ENCODE data around the gene HRG.
"Not testable (repeated sequence)": the region's sequence is repeated elsewhere in the genome, so short reads cannot be mapped to it uniquely, and the experiment has no call there.

HRG gene

DNA sequence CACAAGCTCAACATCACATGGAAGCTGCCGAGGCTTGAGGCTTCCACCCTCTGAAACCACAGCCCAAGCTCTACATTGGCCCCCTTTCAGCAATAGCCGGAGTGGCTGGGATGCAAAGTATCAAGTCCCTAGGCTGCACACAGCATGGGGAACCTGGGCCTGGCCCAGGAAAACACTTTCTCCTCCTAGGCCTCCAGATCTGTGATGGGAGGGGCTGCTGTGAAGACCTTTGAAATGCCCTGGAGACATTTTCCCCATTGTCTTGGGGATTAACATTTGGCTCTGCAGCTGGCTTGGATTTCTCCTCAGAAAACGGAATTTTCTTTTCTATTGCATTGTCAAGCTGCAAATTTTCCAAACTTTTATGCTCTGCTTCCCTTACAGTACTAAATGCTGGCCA lies 18.2 kb downstream of the HRG start:
- DNase-seq: no peak

DNA sequence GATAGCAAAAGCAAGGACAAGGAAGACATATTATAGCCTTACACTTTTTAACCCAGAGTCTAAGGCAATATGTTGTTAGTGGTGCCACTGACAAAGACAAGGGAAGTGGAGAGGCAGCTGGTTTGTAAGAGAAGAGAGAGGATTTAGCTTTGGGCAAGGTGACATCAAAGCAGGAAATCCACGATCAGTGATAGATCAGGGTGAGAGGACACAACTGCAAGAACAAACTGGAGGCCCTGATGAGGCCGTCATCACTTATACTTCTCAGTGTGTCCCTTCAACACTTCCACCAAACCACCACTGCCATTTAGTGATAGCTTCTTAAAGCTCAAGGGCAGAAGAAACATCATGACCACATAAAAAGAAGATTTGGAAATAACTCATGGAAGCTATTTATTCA lies 20.7 kb downstream of the HRG start:
- DNase-seq: not testable (repeated sequence)

DNA sequence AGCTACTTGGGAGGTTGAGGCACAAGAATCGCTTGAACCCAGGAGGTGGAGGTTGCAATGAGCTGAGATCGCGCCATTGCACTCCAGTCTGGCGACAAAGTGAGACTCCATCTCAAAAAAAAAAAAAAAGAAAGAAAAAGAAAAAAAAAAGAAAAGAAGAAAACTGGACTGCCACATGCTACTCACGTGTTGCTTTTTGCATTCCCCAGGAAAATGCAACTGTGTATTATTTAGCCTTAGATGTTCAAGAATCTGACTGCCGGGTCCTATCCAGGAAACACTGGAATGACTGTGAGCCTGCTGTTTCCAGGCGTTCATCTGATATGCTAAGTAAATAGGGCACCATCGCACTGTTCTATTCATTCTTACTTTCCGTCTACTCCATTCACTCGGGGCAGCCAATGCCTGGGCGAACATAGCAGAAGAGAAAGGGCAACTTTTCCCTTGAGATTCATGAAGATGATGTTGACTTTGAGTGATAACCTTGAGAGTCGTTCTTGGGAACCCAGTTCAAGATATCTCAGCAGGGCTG lies 21.4 kb downstream of the HRG start:
- DNase-seq: no peak

DNA sequence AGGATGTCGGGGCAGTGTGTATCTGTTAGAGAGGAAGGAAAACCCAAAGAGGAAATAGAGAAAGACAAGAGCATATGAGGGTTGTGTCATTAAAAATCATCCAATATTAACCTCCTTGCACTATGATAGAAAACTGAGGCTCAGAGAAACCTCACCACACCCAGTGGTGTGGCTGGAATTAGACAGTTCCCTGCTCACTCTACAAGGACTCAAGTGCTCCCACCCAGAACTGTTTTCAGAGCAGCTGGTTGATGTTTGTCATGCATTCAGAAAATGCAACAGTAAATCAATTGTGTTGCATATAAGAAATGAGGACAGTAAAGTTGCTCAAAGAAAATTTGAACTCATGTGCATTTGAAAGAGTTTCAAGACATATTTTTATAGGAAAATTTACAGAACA lies 24.5 kb downstream of the HRG start:
- DNase-seq: not testable (repeated sequence)

DNA sequence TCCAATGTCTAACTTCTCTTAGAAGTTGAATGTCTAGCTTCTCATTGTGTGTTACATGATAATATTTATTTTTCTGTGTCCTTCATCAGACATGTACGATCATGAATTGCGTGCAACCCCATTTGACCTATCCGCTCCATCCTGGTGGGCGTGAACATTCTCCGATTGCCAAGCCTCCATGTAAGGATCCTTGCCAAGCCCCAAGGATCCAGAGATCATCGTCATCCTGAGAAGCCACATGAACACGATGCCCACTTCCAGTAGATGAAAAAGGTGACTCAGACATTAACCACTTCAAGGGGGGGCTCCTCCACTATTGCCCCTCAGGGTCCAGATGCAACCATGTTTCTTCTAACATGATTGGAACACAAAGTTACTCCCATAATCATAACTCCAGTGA lies 25.9 kb downstream of the HRG start:
- no peak for DNase-seq

DNA sequence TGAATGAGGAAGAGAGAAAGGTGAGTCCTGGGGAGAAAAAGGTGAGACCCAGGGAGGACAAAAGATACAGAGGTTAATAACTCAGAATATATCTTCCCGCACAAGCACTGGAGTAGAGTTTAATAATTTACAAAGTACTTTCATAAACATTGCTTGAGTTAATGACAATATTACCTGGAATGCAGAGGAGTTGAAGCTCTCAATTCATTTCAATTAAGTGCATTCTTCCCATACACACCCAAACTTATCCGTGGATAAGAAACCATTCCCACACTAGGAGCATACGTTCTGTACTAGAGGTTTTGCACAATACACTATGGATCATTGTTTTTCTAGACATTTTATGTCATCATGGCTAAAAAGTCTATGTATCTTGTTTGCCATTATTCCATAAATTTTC lies 28.0 kb downstream of the HRG start:
- no peak for DNase-seq

DNA sequence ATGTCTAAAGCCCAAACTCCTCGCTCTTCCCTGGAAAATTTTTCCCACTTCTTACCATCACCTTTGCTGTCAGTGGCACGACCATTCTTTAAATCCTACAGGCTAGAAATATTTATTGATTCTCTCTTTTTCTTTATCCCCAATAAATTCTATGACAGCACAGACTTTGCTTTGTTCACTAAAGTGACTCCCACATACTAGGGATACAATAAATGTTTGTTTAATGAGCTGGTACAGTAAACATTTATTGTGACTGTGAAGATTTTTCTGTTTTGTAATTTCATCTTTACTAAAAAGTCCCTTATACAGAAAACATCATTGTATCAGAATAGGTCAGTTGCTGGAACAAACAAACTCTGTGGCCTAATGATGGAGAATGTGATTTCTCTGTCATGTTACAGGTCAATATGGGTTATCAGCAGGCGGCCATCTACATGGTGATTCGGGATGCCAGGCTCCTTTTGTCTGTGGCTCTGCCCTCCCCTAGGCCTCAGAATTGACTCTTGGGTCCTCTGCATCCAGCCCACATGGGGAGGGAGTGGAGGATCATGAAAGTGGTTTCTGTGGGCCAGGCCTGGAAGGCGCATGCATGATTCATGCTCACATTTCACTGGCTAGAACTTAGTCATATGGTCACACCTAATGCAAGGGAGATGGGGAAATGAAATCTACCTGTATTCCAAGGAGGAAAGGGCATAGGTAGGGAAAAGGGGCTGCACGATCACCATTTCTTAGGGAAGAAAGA lies 28.6 kb downstream of the HRG start:
- DNase-seq: no peak

DNA sequence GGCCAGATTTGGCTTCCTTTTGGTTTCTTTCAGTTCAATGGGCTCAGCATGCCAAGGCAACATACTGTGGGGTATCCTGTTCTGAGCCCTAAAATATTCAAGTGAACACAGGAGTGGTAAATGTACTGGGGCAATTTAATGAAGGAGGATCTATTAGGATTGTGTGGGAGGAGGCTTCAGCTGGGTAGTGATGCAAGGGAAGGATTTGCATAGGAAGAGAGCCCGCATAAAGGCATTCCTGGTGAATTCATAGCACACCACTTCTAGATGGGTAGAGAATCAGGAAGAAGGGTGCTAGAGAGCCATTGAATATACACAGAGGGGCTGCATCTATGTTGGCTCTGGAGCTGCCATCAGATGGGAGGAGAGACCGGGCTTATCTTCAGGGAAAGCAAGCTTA lies 30.7 kb downstream of the HRG start:
- DNase-seq: no peak

DNA sequence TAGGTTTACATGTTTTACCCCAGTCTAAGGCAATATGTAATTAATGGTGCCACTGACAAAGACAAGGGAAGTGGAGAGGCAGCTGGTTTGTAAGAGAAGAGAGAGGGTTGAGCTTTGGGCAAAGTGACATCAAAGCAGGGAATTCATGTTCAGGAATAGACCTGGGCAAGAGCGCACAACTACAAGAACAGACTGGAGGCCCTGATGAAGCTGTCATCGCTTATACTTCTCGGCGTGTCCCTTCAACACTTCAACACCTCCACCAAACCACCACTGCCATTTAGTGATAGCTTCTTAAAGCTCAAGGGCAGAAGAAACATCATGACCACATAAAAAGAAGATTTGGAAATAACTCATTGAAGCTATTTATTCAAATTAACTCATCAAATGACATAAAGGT lies 31.7 kb downstream of the HRG start:
- no peak for DNase-seq

DNA sequence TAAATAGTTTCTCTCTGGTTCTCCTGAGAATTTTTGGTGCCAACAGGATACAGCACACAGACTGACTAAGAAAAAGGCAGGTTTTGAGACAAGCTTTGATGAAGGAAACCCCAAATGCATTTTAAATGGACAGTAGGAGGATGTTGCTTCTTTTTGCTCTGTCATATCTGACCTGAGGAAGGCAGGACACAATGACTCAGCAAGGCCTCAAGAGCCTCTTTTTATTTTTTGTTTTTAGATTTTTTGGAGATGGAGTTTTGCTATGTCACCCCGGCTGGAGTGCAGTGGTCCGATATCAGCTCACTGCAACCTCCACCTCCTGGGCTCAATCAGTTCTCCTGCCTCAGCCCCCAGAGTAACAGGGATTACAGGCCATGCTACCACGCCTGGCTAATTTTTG lies 34.5 kb downstream of the HRG start:
- DNase-seq: no peak

DNA sequence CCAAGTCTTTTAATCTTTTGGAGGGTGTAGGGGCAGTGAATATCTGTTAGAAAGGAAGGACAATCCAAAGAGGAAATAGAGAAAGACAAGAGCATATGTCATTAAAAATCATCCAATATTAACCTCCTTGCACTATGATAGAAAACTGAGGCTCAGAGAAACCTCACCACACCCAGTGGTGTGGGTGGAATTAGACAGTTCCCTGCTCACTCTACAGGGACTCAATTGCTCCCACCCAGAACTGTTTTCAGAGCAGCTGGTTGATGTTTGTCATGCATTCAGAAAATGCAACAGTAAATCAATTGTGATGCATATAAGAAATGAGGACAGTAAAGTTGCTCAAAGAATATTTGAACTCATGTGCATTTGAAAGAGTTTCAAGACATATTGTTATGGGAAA lies 36.6 kb downstream of the HRG start:
- DNase-seq: not testable (repeated sequence)

DNA sequence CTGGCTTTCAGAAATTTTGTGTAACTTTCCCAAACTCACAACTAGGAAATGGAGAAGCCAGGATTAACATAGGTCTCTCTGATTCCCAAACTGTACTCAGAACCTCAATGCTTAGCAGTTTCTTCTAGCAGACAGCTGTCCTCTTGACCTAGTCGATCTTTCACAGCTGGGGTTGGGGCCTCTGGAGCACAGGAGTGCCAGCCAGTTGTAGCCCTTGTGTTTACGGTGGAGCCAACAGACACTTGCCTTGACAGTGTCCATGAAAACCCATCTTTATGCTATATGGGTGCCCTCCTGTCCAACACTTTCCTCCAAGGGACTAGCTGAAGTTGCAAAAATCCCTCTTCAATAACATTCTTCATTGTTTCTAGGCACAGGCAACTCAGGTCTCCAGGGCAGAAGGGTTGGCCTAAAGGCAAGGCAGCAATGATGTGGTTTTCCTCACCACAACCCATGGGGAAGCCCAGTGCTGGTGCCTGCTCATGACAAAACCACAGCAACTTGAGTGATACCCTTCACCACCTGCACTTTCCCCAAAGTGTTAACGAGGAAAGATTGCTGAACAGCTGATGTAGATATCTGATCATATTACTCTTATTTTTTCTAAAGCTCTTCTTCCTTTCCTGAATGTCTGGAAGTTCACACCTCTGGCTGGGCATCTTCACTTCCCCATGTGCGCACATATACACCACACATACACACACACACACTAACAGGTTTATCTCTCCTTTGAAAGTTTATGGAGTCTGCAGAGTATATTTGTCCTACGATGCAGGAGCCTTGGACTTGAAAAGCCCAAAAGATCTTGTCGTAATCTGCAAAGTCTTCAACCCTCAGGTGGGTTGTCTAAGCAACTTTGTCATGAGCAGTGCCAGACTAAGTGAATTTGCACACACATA lies 40.3 kb downstream of the HRG start:
- DNase-seq: no peak

DNA sequence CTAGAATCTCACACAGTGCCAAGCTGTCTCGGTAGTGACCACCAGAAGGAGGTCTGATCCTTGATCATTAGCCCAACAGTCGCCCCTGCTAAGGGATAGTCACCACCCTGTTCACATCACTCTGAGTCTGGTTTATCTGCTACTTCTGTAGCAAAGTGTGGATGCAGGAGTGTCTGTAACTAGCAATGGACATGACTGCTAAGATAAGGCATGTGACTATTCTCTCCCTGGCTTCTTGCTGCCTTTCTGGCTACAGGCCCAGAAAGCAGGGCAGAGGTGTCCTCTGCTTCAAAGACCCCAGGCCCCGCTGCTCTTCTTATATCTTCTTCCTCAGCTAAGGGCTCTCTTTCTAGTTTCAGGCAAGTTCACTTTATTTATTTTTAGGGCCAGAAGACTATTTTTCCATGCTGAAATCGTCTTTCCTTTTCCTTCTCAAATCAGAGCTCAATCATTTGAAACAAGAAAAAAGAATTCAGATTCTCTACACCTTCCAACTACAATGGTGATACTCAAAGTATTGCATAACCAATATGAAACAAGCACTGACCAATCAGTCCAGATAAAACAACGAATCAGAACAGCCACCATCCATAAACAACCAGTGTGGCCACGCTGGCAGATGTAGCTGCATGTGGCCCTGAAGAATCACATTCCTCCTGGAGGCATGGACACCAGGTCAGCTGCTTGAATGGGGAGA lies 43.3 kb downstream of the HRG start:
- DNase-seq: no peak

DNA sequence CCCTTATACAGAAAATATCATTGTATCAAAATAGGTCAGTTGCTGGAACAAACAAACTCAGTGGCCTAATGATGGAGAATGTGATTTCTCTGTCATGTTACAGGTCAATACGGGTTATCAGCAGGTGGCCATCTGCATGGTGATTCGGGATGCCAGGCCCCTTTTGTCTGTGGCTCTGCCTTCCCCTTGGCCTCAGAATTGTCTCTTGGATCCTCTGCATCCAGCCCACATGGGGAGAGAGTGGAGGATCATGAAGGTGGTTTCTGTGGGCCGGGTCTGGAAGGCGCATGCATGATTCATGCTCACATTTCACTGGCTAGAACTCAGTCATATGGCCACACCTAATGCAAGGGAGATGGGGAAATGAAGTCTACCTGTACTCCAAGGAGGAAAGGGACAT lies 44.9 kb downstream of the HRG start:
- not testable (repeated sequence) for DNase-seq

DNA sequence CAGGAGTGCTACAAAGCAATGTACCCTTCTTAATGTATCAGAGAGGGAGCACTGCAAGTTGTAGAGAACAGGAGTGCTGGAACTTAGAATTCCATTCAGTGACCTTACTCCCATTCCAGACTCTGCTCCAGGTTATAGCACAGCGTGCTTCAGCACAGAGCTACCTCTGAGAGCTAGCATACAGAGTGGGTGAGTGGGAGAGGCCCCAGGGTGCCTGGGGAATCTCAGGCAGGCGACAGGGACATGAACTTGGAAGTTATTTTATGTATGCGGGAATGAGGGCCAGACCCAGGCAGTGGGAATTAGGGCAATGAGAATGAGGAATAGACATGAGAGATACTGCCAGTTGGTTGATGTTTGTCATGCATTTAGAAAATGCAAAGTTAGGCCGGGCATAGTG lies 47.7 kb downstream of the HRG start:
- no peak for DNase-seq

DNA sequence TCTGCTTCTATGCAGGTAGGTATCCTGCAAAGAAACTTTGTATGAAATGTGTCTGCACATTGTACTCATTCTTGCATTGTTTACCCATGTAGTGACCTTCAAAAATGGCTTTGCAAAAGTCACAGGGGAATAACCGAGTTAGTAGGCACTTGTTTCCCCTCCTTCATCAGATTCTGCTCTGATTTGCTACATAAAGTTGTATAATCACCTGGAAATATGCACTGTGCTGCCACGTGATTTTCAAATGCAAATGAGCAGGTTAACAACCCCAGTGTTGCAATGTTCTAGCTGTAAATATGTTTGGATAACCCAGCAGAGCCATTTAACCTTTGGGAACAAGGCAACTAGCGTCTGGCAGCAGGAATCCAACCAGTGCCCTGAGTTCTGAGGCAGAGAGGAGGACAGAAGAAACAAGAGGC lies 51.2 kb downstream of the HRG start, which contains the start of gene KNG1:
TSS of gene KNG1 (plus strand) at position 321 of the 419 bp plus-strand sequence. CDS start 184 bp downstream, outside the sequence.
- no peak for DNase-seq

DNA sequence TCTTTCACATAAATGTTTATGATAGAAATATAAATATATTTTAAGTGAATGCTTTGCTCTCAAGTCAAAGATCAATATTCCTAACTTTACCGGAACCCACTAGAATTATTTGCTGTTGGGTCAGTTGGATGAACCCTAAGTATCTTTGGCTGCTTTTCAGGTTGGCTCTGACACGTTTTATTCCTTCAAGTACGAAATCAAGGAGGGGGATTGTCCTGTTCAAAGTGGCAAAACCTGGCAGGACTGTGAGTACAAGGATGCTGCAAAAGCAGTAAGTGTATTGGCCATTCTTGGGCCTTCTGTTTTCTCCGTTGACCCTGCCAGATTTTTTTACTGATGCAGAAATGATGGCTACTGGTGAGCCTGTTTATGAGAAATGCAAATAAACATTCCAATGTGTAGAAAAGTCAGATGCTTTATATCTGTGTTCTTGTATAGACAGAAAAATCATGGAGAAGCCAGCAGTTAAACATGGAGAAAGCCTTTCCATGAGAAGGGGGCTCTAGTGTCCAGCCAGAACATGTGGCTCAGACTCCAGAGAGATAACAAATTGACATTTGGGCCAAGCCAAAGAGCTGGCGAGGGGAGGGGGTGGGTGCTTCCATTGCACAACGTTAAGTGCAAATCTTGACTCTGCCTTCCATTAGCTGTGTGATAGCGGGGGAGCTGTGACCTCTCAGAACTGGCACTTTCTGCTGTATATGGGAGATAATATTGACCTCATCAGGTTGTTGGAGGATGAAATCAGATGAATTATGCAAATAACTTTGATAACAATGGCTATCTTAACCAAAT lies 54.3 kb downstream of the HRG start:
- DNase-seq: no peak

DNA sequence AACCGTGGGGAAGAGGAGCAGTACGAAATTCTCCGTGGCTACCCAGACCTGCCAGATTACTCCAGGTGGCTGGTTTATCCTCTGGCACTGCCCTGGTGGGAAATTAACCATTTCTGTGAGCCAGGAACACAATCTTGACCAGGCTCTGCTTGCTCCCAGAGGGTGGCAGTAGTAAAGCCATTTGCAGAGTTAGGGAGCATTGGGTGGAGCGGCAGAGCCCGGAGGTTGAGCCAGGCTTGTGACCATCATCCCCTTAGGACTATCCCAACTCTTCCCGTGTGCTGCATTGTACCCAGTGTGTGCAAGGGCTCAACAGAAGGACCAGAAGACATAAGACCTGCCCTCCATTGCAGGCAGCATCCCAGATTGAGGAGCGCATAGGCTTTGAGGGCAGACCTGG lies 56.6 kb downstream of the HRG start:
- no peak for DNase-seq

DNA sequence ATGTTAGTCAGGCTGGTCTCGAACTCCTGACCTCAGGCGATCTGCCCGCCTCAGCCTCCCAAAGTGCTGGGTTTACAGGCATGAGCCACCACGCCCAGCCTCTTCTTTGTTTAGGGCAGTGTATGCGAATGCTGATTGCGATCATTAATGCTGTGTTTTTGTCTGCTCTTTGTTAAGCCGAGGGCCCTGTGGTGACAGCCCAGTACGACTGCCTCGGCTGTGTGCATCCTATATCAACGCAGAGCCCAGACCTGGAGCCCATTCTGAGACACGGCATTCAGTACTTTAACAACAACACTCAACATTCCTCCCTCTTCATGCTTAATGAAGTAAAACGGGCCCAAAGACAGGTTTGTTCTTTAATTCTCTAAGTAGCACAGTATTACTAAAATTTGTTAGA lies 59.1 kb downstream of the HRG start:
- no peak for DNase-seq

Measured in activated CD4-positive, alpha-beta T cell treated with anti-CD3 and anti-CD28 coated beads, Interleukin-2, amount 50 U/mL, for 4 hours (primary cell).